Activated CD4-positive, alpha-beta T cell treated with anti-CD3 and anti-CD28 coated beads for 48 hours (primary cell): ENCODE measurements around the gene CCDC184.
"Not testable (repeated sequence)": the region's sequence is repeated elsewhere in the genome, so short reads cannot be mapped to it uniquely, and the experiment has no call there.

ENCODE experiments used
- DNase-seq: peaks from one replicate; pipeline ENCODE4 v3.0.0-alpha.2; 2020

CCDC184 gene

DNA sequence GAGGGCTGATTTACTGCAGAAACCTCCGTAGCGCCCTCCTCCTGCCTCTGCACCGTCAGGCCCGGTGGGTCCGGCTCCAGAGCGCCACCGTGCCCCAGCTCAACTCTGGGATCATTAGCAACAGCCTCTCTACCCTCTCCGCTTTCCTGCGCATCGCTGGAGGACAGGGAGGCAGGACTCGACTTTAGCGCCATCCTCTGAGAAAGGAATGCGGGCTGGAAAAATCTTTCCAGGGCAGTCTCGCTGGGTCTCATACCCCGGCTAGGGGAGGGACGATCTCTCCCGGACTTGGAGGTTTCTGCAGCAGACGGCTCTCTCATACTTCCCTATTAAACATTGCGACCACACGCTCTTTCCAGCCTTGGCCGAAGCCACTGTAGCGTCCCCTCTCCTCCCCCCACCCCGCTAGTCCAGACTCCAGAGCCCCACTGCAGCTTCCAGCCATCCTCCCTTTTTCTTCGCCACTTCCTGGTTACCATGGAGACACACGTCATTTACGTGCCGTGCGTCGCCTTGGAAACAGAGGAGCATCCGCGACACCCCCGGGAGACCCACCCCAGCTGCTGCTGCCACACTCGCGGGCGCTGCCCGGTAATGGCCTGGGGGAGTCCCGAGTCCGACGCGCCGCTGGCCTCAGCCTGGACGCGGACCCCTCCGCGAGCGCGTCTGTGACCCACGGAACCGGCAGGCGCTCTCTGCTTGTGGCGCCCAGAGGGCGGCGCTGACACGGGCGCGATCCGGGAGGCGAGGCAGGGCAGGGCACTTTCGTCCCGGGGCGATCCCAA, at the start of gene CCDC184:
TSS of gene CCDC184 (plus strand) at position 554 of the 785 bp plus-strand sequence. CDS start 479 bp downstream, outside the sequence.
- DNase-seq = peak; percentile 72

- no peak for DNase-seq
Measured at GRCh38 chr12:48135027-48135426, 48.4 kb upstream of the CCDC184 start.

DNA sequence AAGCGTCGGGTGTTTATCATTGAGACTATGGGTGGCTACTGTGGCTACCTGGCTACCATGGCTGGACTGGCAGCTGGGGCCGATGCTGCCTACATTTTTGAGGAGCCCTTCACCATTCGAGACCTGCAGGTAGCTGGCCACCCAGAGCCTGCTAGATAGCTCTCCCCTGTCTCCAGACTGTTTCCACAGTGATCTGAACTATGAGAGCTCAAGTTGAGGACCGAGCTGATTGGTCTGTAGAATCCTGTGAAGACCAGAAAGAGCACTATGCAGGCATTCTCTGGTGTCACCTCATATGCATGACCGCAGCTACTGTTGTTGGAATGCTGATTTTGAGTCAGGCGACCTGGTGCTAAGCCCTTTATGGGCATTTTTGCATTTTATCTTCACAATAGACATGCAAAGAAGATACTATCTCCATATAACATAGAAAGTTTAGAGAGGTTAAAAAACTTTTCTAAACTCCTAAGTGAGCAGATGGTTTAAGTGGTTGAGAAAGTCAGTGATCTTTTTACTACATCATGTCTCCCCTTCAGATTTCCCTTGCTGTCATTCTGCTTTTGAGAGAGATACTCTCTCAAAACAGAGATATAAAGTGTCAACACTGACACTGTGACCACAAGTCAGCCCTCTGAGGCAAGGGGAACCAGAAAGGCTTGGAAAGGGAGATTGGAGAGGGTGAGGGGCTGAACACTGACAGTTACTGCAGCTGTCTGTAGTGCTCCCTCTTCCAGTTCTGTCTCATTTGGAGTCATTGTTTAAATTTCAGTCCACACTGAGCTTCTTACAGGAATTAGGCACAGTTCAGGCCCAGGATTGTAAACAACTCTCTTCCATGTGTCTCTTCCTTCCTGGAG, 40.4 kb upstream of the CCDC184 start:
- DNase-seq = no peak

DNA sequence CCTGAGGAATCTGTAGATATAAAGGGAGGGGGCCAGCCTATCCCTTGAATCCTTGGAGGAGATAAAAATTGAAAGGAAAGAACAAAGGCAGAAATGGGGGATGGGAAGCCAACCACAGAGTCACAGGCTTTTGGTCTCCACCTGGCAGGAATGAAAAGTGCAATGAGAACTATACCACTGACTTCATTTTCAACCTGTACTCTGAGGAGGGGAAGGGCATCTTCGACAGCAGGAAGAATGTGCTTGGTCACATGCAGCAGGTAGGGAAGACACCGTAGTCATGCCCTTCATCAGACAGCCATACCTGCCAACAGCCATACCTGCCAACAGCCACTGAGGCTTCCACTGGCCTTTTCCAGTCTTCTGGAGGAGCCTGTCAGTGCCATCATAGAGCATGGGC, 39.5 kb upstream of the CCDC184 start:
- no peak for DNase-seq

DNA sequence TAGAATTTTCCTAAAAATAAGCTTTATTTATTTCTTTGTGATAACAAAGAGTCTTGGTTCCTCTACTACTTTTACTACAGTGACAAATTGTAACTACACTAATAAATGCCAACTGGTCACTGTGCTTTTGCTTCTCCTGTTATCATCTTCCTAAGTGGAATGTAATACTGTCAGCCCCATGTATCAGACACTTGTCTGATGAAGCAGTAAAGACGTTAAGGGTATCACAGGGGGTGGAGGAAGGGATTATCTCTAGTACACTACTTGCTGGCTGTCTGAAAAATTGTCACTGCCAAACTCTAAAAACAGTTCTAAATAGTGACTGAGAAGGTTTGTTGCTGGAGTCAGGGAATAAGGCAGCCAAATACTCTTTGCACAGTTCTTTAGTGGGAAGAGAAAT, 37.5 kb upstream of the CCDC184 start:
- DNase-seq = no peak

DNA sequence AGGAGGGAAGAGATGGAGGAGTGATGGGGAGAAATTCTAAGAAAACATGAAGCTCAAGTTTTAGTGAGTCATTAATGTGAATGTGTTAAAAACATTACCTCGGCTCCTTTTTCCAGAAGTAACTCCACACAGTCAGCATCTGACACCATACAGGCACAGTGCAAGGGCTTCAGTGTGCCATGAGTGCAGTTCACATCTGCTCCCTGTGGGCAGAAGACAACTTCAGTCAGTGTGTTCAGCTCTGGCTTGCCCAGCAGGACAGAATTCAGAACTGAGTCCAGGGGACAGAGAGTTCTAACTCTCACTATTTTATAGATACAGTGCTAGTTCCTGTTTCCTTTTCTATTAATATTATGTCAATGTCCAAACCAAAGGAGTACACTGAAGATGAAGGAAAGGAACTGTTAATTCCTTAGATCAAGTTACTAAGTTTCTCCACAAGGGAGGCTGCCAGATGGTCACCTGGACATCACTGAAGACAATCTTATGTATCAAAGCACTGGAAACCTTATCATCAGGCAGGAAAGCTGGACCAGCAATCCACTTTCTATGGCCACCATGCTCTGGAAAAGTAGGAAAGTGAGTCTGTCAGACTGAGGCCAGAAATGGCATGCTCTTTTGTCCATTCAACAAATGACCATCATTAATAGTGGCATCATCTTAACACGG, 32.2 kb upstream of the CCDC184 start:
- DNase-seq = no peak

- not testable (repeated sequence) for DNase-seq
Measured at GRCh38 chr12:48155786-48156185, 27.7 kb upstream of the CCDC184 start.

DNA sequence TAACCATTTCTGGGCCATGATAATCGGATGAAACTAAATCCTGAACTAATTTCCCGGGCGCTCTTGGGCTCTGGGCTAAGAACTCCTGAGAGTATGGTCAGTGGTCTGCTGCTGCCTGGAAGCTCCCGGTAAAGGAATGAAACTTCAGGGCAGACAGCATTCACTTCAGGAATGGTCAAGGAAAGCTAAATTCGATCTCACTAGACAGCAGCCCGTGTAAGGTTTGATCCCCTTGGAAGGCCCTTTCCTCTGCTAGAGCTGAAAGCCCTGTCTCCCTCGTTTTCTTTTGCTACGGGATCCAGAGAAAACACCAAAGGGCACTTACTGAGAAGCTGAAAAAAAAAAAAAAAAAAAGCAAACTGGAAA, 26.8 kb upstream of the CCDC184 start:
- no peak for DNase-seq

DNA sequence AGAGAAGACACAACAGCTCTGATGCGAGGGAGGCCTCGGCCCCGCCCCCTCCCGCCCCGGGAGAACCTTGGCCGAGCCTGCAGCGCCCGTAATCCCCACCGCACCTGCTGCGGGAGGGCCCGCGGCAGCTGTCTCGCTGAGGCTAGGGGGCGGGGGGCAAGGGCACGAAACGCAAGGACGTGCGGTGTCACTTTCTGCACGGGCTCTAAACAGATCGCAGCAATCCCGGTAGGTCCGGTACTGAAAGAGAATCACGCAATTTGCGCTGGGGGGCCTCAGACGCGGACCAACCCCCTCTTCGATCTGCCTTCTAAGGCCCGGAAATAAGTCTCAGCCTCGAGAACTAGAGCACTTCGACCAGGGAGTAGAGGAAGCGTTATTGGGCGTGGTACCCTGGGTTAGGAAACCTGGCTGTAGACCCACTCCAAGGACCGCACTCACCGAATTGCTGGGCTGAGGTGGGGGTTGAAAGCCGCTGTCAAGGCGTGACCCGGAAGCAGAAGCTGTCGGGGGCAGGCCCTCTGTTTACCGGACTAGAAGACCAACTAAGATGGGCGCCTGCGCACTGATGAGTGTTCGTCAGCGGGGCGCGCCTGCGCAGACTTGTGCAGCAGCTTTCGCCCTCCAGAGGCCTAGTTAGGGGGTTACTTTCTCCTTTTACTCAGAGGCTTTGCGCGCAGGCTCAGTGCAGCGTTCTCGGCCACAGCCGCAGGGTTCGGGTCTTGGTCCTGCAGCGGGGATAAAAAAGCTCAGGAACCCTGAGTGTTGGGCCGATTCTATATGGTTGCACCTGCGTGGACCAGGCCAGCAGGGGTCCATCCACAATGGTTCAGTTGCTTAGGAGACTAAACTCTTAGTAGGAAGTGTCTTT, 26.2 kb upstream of the CCDC184 start, which contains the start of gene ASB8:
TSS of gene ASB8 (minus strand) at position 498 of the 871 bp plus-strand sequence. CDS start 4,019 bp downstream, outside the sequence.
- DNase-seq = peak; percentile 99

GRCh38 chr12:48157889-48158370, 25.5 kb upstream of the CCDC184 start:
- DNase-seq = peak; percentile 32

GRCh38 chr12:48160046-48160445, 23.4 kb upstream of the CCDC184 start:
- DNase-seq = no peak

DNA sequence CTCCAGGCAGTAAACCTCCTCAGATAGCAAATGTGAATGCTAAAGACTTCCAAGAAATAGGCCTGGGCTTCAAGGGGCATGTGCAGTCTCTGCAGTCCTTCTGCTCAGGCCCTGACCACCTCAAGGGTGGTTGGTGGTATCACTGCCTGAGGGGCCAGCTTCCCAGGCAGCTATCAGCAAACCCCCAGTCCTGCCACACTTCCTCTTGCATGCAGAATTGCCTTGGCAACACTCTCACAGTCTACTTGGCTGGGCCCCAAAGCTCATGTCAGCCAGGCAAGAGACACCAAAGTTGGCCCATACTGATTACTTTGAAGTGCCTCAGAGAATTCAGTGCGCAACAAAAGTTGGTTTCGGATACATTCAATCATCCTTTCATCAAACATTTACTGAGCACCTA, 22.6 kb upstream of the CCDC184 start:
- DNase-seq = no peak

DNA sequence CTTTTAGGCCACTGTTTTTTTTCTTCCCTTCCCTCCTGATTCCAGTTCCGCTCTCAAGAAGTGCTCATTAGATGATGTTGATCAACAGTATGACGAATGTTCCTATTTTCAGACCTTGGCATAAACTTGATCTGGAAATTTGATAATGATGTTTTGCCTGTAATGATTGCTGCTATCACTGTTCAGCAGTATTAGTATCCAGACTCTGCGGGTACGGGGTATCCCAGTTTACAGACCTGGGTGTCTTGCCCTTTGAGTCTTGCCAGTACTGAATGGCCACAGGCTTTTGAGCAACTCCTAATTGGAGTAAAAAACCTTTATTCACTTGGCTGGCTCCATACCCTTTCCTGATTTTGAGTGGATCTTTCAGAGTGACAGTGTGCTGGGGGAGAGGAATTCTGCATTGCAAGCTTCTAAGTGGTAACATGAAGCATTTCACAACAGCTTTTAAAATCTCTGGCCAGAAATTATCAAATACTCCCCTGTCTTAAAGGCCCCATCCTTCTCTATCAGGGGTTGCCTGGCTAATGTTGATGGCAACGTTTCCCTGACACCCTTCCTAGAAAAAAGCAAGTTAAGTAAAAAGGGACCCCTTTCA, 20.2 kb upstream of the CCDC184 start:
- no peak for DNase-seq

DNA sequence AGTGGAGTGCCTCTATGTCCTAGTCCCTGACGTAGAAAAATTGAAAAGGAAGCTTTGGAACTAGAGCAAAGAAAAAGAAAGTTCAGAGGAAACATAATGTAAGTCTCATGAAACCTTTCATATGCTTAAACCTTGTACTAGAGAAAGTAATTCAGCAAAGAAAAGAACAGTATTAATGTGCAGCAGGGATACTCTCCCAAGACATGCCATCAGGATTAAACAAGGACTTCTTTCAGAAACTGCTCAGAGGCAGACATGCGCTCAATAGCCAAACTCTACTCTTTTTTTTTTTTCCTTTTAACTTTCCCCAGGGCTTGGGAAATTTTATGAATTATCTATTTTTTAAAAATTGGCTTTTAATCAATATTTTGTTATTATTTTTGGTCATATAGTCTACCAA, 19.0 kb upstream of the CCDC184 start:
- DNase-seq = no peak

GRCh38 chr12:48165089-48165981, 18.1 kb upstream of the CCDC184 start:
- DNase-seq = peak; percentile 54

GRCh38 chr12:48169011-48169410, 14.4 kb upstream of the CCDC184 start:
- no peak for DNase-seq

GRCh38 chr12:48175613-48176416, 7.6 kb upstream of the CCDC184 start:
- DNase-seq = no peak

DNA sequence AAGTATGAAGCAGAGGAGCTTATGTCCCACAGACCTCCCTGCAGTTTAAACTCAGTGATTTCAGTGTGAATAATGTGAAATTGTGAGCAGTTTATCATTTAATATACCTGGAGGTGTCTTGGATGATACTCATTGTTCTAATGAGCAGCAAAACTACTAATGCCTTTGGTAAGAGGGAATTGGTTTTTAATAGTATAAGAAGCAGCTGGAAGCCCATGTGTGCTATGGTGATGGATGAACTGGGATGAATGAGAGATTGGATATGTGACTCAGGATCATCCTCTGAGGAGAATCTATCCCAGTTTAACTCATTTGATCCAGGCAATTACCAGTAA, 7.1 kb upstream of the CCDC184 start:
- no peak for DNase-seq

DNA sequence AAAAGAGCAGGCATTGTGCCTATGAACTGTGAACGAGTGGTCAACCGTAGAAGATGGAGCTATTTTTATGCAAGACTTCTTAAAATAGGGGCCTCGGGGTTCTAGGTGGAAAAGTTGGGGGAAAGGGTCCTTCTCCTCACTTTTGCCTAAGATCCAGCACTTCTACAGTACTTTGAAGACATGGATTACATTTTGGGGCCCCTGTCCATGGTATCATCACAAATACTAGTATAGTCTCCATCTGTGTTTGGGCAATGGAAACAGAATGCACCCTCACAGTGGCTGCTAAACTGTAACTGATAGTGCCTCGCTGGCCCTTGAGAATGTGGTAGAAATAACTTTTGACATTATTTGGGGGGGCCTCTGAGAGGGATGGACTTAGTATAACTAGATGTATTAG, 5.5 kb upstream of the CCDC184 start:
- DNase-seq = no peak

DNA sequence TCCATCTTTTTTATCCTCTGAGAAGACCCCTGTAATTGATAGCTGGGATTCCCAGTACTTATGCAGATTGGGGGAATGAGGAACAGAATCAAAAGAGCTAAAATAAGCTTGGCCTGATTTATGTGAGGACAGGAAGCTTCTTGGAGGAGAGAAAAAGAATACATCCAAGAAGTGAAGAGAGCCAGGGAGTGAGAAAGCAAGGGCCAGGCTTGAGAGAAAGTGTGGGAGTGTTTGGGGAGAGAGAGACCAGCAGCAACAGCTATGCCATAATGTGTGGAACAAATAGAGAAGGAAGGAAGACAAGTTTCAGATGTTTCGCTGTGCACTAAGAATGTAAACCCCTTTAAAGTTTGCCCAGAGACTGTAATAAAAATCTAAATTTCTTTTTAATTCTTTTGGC, 4.0 kb upstream of the CCDC184 start:
- no peak for DNase-seq
